HL-60/S4 treated with phorbol 12-myristate 13-acetate at 8.2 ng/mL for 4 days and 3 days (cell line): ENCODE data around the gene ZFP62.

Experiments
- in situ Hi-C: fragments of 300-500 bp; cut with MboI; formaldehyde crosslinking; loops from 2 replicates; pipeline ENCODE4 v1.15.0; 2022; ENCODE audit warnings: low sequenced_read_pairs

ZFP62 gene

GRCh38 chr5:180869587-180869986, 8.5 kb upstream of the ZFP62 start:
- in situ Hi-C loops: loop anchor here (10.0 kb wide), 1 partner anchor 285 kb away; no protein-coding TSS in a partner anchor

GRCh38 chr5:180868960-180869359, 7.9 kb upstream of the ZFP62 start:
- in situ Hi-C loops: loop anchor here (10.0 kb wide), 1 partner anchor 286 kb away; no protein-coding TSS in a partner anchor

DNA sequence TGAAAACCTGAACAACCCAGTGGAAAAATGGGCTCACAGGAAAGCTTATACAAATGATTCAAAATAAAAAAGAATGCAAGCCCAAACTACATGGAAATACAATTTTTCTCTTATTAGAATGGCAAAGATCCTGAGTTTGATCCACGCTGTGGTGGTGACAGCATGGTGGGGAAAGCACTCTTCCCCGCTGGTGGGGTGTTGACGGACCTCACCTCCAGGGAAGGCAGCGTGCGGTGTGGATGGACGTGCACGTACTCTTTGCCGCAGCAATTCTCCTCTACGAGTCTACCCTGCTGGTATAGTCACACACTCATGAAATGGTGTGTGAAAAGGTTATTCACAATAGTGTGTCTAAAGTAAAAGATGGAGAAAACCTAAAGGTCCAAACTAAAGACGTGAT, 5.9 kb upstream of the ZFP62 start:
- in situ Hi-C loops: loop anchor here (10.0 kb wide), 1 partner anchor 288 kb away; no protein-coding TSS in a partner anchor

GRCh38 chr5:180865981-180866695, 5.1 kb upstream of the ZFP62 start:
- in situ Hi-C loops: loop anchor here (10.0 kb wide), 1 partner anchor 289 kb away; no protein-coding TSS in a partner anchor

- in situ Hi-C loops: loop anchor here (5.0 to 10.0 kb wide), 2 partner anchors 60 to 292 kb away; partner anchors contain the start of gene MGAT1
Measured at GRCh38 chr5:180862645-180863044, 1.6 kb upstream of the ZFP62 start.

DNA sequence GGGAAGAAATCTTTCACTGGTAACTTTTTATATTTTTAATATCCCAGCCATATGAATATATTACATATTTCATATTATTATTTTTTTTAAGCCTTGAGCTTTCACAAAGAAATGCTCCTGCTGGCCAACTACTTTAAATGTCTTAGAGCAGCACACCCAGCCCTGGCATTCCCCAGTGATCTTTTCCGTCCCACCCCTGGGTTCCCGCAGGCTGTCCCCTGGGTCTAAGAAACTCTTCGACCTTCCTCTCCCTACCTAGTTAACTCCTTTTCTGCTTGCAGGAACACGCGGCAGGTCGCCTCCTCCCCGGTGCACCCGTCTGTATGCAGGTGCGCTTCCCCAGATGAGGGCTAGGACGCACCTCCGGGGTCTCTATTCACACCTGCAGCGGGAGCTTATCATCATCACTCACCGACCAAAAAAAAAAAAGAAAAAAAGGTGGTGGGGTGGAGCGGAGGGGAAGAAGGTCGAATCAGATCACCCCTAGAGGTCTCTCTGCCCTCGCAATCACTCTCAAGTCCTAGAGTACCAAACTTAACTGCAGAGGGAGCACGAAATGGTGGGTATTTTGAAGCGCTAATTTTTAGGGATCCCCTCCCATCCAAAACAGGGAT, 696 bp downstream of the ZFP62 start:
- in situ Hi-C loops: loop anchor here (5.0 to 10.0 kb wide), 2 partner anchors 58 to 294 kb away; partner anchors contain the start of gene MGAT1

DNA sequence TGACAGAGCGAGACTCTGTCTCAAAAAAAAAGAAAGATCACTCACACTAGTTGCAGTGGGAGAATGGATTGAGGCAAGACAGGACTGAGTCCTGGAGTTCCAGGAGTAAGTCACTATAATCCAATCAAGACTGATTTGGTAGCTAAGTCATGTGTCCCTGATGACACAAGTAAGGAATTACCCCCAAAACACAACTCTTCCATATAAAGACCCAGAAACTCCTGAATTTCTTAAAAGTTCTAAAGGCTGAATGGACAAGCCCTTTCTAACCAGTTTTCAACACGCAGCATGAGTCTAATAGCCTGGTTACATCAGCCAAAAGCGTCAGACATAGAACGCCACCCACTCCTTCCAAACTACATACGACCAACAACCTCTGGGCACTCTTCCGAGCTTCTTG, 2.5 kb downstream of the ZFP62 start:
- in situ Hi-C loops: no loop called here

- in situ Hi-C loops: no loop called here
Measured at GRCh38 chr5:180853848-180854176, 7.3 kb downstream of the ZFP62 start.

GRCh38 chr5:180853121-180853847, 7.8 kb downstream of the ZFP62 start:
- in situ Hi-C loops: no loop called here

DNA sequence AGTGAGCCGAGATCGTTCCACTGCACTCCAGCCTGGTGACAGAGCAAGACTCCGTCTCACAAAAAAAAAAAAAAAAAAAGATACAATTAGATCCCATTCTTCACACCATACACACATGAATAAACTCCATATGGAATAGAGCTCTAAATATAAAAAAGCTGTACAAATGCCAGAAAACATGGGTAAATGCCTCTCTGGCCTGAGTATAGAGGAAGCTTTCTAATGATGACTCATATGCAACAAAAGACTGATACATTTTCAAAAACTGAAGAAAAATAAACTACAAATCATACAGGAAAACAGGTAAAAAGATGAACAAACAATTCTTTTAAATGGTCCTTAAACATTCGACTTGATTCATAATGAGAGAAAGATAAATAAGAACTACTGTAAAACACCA, 8.6 kb downstream of the ZFP62 start:
- in situ Hi-C loops: no loop called here

GRCh38 chr5:180850434-180851078, 10.5 kb downstream of the ZFP62 start:
- in situ Hi-C loops: no loop called here

DNA sequence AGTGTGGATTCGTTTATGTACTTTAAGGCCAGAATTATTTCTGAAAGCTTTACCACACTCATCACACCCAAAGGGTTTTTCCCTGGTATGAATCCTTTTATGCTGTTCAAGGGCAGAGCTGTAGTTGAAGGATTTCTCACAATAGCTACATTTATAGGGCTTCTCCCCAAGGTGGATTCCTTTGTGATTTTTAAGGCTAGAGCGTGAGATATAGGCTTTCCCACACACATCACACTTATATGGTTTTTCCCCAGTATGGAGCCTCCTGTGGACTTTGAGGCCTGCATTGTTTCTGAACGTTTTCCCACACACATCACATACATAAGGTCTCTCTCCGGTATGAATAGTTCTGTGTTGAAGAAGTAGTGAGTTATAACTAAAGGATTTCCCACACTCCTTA, 11.2 kb downstream of the ZFP62 start:
- in situ Hi-C loops: no loop called here

- in situ Hi-C loops: no loop called here
Measured at GRCh38 chr5:180848878-180849277, 12.2 kb downstream of the ZFP62 start.

GRCh38 chr5:180848265-180848664, 12.8 kb downstream of the ZFP62 start:
- in situ Hi-C loops: no loop called here

DNA sequence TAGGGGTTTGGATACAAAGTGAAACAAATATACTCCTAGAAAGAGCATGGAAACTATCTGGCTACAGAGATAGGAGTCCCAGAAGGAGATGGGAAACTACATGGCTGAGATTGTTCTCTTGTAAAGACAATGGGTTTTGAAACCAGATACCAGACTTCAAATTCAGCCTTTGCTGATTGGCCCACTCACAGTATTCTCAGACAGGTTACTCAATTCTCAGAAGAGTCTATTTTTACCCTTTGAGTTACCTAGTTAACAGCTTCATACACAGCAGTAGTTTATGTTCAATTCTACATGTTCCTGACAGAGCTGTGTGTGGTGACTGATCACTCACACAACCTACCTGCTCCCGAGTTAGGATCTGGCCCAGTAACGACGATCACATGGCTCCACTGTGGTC, 14.1 kb downstream of the ZFP62 start:
- in situ Hi-C loops: no loop called here

DNA sequence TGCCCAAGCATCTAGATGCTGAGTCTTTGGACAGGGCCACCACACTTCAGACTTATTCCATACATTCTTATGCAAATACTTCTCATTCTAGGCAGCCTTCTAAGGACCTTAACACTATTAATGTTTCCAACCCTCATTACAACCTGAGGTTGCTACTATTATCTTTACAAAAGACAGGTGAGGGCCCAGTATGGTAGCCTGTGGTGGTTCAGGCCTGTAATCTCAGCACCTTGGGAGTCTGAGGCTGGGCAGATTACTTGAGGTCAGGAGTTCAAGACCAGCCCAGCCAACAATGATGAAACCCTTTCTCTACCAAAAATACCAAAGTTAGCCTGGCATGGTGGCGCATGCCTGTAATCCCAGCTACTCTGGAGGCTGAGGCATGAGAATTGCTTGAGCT, 16.2 kb downstream of the ZFP62 start:
- in situ Hi-C loops: no loop called here

DNA sequence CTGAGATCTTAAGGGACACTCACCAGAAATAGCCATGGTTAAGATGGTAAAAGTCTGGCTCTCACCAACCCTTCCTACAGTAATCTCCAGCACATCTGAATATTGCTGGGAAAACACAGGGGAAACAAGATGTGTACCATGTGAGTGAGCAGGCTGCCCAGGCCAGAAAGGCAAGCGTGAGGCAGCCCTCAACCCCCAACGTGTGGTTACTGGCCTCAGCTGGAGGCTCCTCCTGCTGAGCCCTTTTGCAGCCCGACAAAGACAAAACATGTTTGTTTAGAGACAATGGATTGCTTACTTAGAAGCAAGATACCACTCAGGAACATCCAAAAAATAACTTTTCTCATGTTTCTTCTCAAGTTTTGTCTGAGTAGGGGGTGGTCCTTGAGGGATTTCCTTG, 16.6 kb downstream of the ZFP62 start:
- in situ Hi-C loops: no loop called here

DNA sequence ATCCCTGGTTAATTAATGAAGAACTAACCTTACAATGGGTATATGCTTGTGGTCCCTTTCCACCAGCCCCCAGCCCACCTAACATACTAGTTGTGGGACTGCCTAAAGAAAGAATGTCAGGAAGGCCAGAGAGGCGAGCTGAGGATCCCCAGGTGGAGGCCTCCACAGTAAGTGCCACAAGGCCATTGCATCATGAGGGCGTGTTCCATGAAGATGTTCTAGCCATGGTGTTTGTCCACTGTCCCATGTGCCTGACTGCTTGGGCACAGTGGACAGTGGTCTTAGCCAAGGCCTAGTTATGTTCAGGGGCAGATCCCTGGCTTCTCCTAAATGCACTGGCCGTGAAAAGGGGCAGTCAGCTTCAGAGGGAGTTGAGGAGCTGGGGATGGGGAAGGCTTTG, 21.1 kb downstream of the ZFP62 start:
- in situ Hi-C loops: no loop called here

DNA sequence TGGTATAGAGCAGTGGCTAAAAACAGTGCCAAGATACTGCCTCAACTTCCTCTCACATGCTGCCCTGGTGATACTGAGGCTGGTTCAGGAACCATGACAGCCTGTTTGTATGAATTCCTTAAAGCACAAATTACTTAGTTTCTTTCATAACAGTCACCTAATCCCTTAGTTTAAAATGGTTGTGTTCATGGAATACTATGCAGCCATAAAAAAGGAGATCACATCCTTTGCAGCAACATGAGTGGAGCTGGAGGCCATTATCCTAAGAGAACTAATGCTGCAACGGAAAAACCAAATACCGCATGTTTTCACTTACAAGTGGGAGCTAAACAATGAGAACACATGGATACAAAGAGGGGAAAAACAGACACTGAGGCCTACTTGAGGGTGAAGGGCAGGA, 21.8 kb downstream of the ZFP62 start:
- in situ Hi-C loops: no loop called here

DNA sequence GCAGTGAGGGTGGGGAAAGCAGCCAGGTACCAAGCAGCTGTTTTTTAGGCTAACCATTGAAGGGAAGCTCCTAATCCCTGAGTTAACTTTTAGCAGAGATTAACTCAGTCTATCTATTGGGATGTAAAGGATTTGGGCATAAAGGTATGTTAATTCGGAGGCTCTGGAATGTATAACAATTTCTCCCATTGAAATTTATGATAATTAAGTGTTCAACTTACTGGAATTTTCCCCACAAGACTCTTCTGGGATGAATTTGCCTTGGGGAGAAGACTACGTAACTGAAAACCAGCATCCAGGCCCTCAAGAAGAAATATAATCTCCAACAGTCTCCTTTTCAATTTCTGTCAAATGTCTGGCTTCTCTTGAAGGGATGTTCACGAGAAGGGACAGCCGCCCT, 23.6 kb downstream of the ZFP62 start:
- in situ Hi-C loops: no loop called here

DNA sequence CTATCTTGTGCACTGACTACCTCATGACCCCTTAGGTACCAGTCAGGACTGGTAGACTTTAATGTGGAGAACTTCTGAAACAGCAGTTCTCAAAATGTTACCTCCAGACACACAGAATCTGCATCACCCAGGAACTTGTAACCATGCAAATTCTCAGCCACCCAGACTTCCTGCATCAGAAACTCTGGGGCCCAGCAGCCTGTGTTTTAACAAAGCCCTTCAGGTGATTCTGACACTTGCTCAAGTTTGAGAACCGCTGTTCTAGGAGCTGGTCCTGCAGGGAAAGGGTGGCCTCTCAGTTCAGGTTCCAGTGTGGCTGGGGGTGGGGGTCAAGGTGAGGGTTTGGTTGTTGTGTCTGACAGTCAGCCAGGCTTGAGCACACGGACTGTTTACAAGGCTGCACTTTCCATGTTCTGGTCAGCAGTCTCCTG, 28.4 kb downstream of the ZFP62 start:
- in situ Hi-C loops: no loop called here
